HG02588 (cell line): ENCODE measurements around the gene GNLY.
"Not testable (repeated sequence)": the region's sequence is repeated elsewhere in the genome, so short reads cannot be mapped to it uniquely, and the experiment has no call there.

Experiments used
- ATAC-seq: cut with Tn5 transposase; IDR thresholded peaks from one replicate; pipeline ENCODE4 v1.9.1; 2021; ENCODE audit warnings: mild to moderate bottlenecking, moderate library complexity; ENCODE audit not compliant: unreplicated experiment

The GNLY gene

DNA sequence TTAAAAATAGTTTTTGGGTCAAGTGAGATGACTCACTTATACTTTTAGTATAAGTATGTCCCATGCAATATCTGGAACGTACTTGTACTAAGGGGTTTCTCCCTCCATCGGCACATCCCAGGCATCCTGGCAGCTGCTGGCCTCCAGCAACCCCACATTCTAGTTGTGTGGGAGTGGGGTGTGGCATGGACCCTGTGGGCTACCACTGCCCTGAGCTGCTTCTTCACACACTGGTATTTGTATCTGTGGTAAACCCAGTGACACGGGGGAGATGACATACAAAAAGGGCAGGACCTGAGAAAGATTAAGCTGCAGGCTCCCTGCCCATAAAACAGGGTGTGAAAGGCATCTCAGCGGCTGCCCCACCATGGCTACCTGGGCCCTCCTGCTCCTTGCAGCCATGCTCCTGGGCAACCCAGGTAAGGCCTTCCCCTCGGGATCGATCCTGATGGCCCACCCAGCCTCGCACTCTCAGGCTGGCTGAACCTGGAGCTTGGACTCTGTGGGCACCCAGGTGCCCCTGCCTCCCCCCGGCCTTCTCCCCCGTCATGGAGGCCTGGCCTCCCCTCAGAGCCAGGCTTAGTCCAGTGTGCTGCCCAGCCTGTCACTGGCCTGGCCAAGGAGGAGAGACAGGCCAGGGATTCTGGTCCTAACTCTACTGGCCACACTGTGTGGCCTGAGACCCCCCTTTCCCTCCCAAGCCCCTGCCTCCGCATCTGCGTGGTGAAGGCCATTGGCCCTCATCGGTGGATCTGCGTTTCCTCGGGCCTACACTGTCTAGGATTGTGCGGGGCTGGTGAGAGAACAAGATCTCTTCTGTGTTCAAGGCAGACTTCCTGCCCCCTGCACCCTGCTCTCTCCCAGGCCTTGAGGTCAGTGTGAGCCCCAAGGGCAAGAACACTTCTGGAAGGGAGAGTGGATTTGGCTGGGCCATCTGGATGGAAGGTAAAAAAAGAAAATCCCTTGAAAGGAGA is at the start of gene GNLY:
GNLY (plus strand) TSS at position 307 of the 974 bp plus-strand sequence; CDS start at position 368, 61 bp downstream.
- ATAC-seq, result no peak

DNA sequence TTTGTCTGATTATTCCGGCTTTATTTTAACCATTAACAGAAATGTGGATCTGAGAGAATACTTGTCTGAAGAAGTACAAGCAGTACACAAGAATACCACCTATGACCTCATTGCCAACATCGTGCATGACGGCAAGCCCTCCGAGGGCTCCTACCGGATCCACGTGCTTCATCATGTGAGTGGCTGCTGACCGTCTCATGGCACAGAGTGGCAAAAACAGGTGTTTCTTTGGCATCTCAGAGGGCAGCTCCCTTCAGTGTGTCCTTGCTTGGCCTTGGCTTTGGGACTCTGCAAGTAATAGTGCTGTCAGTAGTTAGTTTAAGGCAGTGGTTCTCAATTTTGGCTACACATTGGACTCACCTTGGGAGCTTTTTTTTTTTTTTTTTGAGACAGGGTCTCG is 49.2 kb upstream of the GNLY start:
- no peak for ATAC-seq

DNA sequence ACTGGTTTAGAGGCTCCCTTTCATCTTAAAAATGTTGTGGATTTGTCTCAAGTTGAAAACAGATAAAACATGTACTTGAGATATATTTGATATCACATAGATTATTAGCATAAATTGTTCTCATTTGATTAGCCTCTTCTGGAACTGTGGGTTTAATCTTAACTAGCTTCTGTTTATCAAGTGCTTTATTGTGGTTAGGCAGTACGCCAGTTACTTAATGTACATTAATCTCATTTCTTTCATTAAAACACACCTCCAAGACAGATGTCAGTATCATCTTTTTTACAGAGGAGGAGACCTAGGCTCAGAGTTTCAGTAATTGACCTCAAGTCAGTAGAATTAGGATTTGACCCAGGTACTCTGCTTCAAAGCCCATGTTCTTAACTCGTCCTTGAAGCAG is 48.0 kb upstream of the GNLY start:
- no peak for ATAC-seq

DNA sequence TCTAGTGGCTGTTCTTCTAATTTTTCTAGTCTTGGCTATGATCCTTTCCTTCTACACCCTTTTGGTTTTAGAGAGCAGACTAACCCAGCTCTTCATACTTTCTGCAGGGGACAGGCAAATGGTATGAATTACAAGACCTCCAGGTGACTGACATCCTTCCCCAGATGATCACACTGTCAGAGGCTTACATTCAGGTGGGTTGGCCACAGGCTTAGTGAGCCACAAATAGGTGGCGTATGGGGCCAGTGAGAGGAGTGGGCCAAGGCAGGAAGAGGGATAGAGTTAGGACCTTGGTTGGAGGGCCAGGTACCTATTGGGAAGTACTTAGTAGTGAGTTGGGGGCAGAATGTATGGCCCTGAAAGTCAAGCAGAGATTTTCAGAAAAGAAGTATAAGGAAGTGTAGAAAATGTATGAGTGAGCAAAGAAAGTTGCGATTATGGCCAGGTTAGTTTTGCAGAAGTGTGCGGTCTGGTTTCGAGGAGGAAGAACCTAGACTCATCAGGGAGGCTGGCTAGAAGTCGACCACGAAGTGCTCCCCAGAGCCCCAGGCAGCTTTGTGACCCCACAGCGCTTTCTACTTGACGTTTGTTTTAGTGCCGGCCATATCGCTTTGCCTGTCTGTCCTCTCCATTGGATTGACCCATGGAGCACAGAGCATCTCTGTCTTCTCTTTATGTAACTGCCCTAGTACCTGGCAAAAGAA is 46.2 kb upstream of the GNLY start:
- ATAC-seq, result no peak

DNA sequence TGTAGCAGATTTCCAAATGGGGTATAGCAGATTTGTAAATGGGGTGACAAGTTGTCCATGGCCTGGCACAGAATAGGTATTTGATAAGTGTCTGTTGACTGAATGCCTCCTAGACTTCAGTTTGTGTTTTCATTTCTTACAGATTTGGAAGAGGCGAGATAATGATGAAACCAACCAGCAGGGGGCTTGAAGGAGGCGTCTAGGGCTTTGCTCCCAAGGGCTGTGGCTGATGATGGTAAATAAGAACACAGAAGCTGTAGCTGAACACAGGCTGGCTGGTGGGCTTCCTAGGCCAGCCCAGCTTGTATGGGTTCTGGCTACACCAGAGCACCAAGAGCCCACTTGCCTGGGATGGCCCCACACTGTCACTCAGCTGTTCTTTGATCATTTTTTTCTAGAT is 45.5 kb upstream of the GNLY start:
- no peak for ATAC-seq

DNA sequence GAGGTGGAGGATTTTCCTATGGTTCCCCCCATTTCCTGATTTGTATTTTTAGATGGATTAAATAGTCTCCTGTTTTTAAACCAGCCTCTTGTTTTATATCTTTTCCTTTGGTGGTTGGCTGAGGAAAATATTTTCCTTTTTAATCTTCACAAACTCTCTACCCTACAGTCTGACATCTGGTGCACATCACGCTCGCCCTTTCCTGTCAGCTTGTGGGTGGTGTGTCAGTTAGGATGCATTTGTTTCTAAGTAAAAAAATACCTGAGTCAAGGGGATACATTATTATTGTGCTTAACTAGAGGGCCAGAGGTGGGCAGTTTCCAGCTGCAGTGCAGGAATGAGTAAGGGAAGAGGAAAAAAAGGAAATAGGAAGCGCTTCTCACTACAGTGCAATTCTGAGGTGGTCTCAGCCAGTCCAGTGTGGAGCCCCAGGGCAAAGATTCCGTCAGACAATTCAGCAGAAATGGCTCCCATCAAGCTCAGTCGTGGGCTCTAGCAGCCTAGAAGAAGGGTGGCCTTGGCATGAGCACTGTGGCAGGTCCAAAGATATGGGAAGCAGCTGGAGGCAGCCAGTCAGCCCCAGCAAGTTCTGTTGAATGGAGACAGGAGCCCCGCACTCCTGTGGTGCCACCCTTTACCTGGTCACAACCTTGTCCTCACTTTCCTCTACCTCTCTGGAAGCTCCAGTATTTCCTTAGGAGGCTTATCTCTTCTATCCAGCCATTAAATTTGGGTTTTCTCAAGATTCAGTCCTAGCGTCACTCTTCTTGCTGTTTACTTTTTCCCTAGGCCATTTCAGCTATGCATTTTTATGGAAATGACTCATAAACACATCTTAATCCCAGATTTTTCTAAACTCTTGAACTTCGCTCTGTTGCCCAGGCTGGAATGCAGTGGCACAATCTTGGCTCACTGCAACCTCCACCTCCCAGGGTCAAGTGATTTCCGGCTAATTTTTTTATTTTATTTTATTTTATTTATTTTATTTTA is 44.7 kb upstream of the GNLY start:
- no peak for ATAC-seq

DNA sequence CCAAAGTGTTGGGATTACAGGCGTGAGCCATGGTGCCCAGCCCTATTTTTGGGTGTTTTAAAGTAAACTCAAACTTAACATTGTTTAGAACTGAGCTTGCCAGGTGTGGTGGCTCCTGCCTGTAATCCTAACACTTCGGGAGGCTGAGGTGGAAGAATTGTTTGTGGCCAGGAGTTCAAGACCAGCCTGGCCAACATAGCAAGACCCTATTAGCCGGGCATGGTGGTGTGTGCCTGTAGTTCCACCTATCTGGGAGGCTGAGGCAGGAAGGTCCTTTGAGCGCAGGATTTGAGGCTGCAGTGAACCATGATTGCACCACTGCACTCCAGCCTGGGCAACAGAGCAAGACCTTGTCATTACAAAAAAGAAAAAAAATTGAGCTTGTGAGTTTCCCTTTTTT is 43.7 kb upstream of the GNLY start:
- ATAC-seq, result no peak

DNA sequence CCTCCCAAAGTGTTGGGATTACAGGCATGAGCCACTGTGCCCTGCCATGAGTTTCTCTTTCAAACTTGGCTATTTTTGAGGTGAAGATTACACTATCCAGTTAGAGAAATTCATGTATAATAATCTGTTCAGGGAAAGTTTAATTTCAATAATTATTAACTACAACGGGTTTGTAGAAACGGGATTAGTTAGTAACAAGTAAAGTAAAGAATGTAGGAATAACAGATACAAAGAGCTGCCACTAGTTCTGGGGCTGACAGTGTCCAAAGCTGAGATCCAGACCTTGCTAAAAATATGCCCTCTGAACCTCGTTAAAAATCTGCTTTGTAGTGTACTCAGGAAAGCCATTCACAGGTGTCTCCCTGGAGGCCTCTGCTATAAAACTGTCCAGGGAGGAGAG is 43.1 kb upstream of the GNLY start:
- ATAC-seq, result no peak

DNA sequence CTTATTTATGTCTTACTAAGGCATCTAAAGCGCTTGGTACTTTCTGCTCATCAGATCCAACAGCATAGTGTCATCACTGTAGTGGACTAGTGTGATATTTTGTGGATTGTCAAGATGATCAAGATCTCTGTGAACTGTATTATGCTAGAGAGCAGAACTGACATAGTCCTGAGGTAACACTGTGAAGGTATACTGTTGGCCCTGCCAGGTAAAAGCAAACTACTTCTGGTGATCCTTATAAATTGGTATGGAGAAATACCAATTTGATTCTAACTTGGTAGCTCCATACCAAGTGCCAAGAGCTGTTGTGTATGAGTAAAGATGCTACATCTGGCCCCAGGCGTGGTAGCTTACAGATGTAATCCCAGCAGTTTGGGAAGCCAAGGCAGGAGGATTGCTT is 42.1 kb upstream of the GNLY start:
- ATAC-seq, result no peak

DNA sequence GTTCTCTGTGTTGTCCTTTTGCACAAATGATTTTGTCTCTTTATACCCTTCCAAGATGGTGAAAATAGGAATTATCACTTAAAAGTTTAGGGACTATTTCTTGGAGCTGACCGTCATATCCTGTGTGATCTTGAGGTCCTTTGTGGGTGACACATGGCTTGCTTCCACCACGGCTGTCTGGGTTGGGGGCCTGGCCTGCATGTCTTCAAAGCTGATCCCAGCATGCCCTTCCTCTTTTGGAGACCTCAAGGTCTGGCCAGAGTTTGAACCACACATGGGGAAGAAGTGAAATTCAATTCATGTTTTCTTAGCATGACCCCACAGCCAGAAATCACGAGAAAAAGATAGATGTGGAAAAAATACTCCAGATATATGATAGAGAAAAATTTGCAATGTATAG is 40.2 kb upstream of the GNLY start:
- ATAC-seq, result no peak

DNA sequence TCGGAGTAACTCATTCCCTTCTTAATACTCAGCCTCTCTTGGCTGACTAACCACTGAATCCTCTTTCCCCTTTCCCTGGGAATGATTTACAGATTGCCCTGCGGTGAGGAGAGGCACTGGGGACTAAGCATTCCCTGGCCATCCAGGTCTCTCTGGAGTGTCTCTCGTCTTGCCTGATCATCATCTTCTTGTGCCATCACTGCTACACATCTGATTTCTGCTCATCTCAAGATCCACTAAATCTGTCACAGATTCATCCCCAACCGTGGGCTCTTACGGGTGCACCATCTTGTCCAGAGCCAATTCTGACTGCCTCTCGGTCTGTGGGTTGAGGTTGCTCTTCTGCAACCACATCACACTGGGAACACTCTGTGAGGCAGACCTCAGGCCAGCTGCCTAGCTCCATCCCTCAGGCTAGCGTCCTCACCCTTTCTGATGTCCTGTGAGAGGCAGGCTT is 38.2 kb upstream of the GNLY start:
- ATAC-seq, result no peak

DNA sequence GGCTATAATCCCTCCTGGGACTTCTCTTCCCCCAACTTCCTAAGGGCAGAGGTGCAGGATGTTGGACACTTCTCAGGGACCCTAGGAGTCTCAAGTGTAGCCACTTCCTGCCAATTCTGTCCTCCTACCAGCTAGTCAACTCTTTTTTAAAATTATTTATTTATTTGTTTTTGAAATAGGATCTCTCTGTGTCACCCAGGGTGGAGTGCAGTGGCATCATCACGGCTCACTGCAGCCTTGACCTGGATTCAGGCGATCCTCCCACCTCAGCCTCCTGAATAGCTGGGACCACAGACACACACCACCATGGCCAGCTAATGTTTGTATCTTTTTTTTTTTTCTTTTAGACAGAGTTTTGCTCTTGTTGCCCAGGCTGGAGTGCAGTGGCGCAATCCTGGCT is 37.7 kb upstream of the GNLY start:
- no peak for ATAC-seq

DNA sequence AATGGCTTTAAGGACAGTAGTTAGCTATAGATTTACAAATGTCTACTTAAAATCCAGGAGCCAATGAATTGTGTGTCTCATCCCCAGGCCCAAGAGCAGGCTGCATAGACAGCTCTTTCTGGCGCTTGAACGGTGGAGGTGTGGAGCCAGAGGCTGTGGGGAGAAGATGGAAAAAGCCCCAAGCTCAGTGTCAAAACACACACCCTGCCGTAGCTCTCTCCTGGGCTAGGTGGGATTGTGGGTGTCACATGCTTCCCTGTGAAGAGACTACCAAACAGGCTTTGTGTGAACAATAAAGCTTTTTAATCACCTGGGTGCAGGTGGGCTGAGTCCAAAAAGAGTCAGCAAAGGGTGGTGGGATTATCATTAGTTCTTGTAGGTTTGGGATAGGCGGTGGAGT is 36.8 kb upstream of the GNLY start:
- ATAC-seq, result not testable (repeated sequence)

DNA sequence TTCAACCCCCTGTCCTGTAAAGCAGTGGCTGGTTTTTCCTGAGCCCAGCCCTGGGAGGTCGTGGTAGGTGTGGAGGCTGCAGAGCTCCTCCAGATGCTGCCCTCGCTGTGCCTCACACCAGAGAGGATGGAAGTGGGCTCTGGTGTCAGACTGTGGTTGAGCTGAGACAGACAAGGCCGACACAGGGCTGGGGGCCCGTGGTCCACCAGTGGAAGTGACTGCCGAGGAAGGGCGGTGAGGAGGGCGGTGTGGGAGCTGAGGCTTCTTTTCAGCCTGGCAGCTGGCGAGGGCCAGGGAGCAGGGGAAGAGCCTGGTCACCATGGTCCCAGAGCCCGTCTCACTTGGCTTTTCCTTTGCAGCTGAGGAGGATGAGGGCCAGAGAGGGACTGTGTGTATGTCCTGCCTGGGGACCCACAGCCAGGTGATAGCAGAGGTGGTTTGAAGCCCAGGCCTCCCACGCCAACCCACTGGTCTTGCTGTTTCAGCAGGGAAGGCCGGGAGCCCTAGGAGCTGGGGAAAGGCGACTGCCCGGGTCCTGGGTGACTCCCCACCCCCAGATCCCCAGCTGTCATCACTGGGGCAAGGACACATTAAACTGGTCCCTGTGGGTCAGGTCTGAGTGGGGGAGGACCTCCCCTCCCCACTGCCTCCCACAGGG is 34.7 kb upstream of the GNLY start:
- no peak for ATAC-seq

DNA sequence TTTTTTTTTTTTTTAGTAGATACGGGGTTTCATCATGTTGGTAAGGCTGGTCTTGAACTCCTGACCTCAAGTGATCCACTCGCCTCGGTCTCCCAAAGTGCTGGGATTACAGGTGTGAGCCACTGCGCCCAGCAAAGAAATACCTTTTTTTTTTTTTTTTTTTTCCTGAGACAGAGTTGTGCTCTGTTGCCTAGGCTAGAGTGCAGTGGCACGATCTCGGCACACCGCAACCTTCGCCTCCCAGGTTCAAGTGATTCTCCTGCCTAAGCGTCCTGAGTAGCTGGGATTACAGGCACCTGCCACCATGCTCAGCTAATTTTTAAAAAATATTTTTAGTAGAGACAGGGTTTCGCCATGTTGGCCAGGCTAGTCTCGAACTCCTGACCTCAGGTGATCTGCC is 33.9 kb upstream of the GNLY start:
- ATAC-seq, result not testable (repeated sequence)

DNA sequence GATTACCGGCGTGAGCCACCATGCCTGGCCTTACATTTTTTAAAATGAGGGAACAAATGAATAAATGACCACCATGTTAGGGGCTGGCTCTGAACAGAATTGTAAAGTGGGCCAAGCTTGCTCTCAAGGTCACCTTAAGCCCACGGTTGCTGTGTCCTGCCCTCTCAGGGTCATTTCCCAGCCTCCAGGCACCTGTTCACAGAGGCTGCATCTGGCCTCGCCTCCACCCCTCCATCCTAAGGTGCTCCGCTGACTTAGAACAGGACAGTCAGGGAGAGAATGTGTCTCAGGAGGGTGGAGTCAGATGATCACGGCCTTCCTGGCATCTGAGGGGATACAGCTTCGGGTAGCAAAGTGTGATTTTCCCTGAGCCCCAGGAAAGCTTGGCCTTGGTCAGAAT is 33.4 kb upstream of the GNLY start:
- ATAC-seq, result no peak

DNA sequence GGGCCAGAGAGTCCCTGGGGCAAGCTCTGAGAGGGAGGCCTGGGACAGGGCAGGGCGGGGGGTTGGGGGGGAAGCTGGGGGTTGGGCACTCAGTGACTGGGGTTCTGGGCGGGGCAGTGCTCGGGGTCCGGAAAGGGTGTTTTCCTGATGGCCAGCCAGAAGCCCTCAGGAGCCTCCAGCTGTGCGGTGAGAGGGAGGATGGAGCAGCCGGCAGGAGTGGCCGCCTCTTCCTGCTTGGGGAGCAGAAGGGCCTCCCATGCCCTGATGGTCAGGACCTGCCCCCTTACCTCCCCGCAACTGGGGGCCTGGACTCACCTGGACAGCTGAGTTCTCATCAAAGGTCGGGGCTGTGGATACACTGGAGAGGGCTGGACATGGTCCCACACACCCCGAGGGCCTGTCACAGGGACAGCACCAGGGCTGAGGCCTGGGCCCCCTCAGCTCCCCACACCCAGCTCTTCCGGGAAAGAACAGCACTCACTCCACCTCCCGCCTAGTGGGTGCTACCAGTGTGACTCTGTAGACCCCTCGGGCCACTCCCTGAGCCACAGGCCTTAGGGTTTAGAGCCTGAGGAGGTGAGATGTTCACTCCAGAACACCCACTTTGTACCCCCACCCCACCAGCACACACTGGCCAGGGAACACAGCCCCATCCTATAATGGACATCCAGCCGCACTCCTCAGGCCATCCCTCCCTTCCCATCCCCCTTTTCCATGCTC is 32.9 kb upstream of the GNLY start:
- no peak for ATAC-seq

DNA sequence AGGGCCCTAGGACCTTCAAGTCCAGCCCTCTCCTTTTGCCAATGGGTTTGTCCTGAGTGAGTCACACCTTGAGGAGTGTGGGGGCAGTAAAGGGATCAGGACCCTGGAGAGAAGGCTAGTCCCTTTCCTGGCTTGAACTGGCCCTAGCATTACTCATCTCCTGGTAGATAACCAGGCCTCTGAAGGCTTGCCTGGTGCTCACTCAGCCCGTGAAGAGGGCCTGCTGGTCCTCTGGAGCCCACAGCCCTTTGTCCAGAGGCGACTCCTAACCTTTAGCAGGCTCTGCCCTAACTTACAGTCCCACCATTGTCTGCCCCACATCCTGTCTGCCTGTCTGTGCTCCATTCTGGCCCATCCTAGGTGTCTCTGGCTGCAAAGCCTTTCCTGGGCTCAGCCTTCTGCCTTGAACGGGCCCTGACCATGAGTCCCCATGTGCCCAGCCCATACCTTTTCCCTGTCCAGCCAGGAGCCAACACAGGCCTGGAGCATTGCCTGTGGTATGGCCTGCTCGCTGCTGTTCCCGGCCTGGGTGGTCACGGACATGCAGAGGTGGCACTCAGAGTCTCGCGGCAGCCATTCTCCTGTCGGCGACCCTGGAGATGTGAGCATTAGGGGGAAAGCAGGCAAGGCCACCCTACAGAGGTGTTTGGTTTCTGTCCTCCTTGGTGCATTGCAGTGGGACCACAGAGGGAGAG is 31.1 kb upstream of the GNLY start:
- ATAC-seq, result no peak
